Left kidney (tissue), 2 donors: ENCODE measurements around the gene NCBP2. TPM values are rescaled to one million over a fixed set of nuclear protein-coding genes. Genes with fewer than 3 reads are reported as not detected.
A peak's percentile ranks its signal among the peaks of the same experiment; 100 is the strongest.

Experiments used
- DNase-seq: peaks from one replicate; pipeline ENCODE4 v3.0.0-alpha.2; 2013
- polyA plus RNA-seq: library from polyadenylated mRNA; unstranded; fragments of 120-200 nt; gene quantifications from one replicate; pipeline ENCODE4 v1.2.1, GENCODE V29; 2013; ENCODE audit not compliant: insufficient read length

Gene NCBP2
- polyA plus RNA-seq, 1 donor = 110 TPM

DNA sequence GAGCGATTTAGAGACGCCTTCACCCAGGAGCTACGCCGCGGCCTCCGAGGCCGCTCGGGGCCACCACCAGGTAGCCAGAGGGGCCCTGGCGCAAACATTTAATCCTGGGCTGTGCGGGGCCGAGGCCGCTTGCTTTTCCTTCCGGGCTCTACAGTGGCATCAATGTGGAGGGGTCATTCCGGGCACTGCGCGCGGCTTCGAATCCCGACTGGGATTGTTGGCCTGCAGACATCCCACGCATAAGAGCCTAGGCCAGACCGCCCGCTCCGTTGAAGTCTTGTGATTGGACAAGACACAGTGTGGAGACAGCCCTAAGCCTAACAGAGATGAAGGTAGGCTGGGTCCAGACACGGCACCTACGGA, 568 bp upstream of the NCBP2 start:
- DNase-seq = no peak

DNA sequence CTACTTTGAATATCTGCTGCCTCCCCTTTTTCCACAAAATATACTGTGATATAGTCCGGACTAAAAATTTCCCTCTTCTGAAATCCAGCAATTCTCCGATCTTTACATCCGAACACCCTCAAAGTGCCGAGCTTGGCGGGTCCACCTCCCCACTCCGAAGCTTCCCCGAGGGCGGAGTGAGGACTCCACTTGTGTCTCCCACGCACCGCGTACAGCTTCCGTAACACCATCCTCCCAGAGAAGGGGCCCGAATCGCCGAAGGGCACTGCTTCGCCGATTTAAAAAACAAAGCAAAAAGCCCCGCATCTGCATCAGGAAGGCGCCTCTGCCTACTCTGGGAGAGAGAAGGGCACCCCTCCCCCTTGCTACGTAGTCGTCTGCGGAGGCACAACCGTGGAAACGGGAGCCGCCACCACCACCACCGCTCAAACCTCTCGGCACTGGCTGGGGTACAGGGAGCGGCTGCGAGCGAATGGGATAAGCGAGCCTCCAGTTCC, 551 bp downstream of the NCBP2 start:
- DNase-seq = peak; percentile 31

DNA sequence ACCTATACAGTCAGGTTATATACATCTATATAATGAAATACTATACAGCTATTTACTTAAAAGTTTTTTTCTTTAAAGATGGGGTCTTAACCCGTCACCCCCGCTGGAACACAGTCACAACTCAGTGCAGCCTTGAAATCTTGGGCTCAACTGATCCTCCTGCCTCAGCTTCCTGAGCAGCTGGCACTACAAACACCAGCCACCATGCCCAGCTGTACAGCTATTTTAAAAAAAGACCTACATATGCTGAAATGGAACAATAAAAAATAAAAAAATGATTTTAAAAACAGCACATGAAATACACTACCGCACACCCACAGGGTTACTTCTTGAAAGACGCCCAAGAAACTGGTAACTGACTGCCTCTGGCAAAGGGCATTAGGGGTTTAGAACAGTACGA, 3.8 kb downstream of the NCBP2 start:
- DNase-seq = no peak

DNA sequence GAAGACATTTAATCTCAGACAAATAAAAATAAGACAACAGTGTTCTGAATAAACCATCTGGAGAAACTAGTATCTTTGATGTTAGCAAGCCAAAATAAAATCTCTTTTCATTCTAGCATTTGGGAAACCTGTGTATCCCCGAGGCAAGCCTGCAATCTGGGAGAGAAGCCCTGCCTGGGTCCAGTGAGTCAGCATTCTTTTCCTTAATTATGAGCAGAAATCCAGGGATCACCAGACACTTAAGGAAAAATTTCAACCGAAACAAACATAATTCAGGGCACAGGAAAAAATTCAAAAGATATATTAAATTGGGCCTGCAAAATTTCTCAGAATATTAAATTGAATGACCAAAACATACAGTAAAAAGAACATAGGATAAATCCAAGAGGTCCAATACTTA, 4.2 kb downstream of the NCBP2 start:
- no peak for DNase-seq

GRCh38 chr3:196936288-196936687, 6.0 kb downstream of the NCBP2 start:
- DNase-seq = no peak

- DNase-seq = no peak
Measured at GRCh38 chr3:196932600-196932999, 9.7 kb downstream of the NCBP2 start.

DNA sequence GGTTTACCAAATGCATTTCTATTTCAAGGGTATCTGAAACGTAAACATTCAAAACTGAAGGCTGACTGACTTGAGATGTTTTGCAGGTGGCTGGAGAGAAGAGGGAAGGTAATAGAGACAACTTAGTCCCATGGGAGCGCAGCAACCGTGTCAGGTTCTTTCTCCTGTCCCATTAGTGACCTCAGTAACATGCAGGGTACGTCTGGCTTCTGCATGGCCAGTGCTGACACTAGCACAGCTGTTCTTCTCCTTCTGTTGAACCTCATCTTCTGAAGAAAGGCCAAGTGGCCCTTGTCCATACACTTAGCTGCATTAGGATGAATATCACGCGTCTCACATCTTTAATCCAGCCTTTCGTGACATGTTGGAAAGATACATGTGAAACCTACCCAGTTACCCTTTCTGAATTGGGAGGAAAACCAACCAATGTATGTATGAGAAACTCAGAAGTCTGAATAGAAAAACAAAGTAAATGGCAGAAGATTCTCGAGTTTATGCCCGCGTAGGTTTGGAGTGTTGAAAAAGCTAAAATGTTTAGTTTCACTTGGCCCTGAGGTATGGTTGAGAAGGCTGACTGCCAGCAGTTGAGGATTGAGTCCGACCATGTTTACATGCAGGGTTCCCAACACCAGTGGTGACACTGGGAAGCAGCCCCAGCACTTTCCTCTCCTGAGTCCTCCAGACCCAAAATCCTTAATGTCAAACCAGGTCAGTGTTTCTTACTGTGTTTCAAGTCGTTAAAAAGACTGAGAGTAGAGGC, 10.3 kb downstream of the NCBP2 start:
- no peak for DNase-seq

DNA sequence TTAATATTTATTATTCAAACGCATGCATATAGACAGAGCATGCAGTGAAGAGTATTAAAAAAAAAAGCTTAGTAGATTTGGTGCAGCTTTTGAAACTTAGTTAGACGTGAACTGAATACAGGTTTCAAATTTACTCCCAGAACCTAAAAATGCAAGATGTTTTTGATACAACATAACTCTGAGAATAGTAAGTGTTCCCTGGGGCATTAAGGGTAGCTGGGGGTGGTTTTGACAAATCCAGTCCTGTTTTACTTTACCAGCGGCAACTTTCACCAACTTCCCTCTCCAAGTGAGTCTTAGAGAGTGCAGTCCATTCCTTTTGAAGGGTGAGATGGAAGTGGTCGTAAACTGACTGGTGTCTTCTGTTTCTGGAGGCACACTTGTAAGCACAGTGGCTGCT, 11.2 kb downstream of the NCBP2 start:
- DNase-seq = no peak

DNA sequence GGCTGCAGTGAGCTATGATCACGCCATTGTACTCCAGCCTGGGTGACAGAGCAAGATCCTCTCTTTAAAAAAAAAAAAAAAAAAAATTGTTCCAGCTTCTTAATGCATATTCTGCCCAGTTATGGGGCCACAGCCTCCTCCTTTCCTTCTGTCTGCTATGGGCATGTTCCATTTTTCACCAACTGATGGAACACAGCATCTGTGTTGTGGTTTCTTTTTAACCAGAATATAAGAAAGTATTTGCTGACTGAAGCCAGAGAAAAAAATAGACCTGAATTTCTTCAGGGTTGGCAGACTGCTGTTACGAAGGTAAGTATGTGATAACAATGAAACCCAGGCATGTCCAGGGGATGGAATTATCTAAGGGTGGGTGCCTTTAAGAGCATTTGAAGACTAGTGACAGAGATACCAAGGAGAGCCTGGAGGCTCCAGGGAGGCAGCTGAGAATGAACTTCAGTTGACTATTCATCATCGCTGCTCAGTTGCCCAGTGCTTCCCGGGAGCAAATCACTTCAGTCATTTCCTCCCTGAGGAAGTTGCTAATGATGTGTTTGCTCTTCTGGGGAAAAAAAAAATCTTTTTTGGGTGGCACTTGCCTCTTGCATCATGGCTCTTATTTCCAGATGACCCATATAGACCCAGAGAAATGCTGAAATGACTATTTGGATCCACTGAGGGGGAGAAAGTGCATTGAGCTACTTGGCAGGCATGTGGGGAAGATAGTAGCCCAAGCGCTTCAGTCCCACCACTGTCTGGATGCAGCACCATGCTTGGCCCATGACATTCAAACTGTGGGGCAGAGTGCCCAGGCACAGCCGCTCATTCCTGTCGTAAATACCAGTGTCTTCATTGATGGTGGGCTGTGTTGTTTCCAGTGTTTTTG, 14.5 kb downstream of the NCBP2 start:
- no peak for DNase-seq

GRCh38 chr3:196920733-196921132, 21.6 kb downstream of the NCBP2 start:
- DNase-seq = no peak

- no peak for DNase-seq
Measured at GRCh38 chr3:196918968-196919367, 23.4 kb downstream of the NCBP2 start.

GRCh38 chr3:196916995-196917394, 25.3 kb downstream of the NCBP2 start:
- no peak for DNase-seq

- no peak for DNase-seq
Measured at GRCh38 chr3:196916221-196916620, 26.1 kb downstream of the NCBP2 start.

- DNase-seq = no peak
Measured at GRCh38 chr3:196915375-196915774, 27.0 kb downstream of the NCBP2 start.

DNA sequence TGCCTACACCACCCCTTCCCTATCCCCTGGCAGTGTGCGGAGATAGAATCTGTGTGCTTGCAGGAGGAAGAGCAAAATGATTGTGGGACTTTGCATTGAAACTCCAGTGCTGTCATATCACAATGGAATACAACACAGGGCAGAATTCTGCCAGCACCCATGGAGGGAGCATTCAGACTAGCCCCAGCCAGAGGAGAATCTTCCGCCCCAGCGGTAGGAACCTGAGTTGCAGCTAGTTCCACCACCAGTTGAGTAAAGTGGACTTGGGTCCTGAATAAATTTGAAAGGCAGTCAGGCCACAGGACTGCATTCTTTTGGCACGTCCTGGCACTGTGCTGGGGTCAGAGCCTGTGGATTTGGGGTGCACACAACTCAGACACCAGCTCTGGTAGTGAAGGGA, 27.5 kb downstream of the NCBP2 start:
- DNase-seq = no peak

DNA sequence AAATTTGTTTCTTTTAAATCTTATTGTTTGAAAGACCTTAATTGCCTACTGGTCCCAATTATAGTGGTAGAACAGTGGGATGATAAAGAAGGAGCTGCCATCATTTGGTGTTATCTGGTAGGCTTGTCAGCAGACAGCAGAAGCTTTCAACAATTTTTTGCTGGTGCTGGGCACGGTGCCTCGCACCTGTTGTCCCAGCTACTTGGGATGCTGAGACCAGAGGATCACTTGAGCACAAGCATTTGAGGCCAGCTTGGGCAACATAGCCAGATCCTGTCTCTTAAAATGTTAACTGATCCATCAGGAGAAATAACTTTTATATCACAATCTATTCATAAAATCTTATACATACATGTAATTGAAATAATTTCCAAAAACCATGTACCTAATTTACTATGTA, 38.6 kb downstream of the NCBP2 start:
- no peak for DNase-seq

DNA sequence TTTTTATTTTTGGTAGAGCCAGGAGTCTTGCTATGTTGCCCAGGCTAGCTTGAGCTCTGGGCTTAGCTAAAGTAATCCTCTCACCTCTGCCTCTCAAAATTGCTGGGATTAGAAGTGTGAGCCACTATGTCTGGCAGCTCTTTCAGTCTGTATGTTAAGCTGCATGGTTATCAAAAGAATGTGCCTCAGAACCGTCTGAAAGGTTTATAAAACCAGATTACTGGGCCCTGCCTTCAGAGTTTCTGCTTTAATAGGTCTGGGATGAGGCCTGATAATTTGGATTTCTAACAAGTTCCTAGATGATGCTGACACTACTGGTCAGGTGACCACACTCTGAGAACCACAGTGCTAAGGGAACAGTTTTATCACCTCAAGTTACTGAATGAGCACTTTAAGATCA, 40.0 kb downstream of the NCBP2 start:
- no peak for DNase-seq

- no peak for DNase-seq
Measured at GRCh38 chr3:196901768-196902167, 40.6 kb downstream of the NCBP2 start.

- DNase-seq = no peak
Measured at GRCh38 chr3:196896229-196896628, 46.1 kb downstream of the NCBP2 start.

DNA sequence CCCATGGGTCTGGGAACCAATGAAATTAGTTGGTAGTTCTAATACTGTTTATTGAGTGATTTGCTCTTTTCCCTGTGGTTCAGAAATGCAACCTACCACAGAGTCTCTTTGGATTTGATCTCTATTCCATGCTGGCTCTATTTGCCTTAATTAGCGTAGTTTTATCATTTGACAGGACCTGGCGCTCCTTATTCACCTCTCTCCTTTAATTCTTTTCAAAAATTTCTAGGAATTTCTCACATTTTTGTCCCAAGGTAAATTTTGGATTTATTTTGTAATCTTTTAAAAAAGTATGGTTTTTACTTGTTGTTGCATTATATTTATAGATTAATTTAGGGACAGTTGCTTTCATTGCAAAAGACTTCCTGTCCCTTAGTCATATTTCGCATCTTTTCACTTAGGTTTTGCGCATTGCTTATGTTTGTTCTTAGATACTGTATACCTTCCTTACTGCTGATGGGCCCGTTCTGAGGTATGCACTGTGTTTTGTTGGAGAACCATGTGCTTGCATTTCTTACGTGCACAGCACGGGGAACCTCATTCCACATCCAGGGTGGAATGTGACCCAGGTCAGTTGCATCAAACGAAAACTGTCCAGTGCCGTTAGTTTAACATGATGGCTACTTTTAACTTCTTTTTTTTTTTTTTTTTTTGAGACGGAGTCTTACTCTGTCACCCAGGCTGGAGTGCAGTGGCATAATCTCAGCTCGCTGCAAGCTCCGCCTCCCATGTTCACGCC, 47.6 kb downstream of the NCBP2 start:
- no peak for DNase-seq

DNA sequence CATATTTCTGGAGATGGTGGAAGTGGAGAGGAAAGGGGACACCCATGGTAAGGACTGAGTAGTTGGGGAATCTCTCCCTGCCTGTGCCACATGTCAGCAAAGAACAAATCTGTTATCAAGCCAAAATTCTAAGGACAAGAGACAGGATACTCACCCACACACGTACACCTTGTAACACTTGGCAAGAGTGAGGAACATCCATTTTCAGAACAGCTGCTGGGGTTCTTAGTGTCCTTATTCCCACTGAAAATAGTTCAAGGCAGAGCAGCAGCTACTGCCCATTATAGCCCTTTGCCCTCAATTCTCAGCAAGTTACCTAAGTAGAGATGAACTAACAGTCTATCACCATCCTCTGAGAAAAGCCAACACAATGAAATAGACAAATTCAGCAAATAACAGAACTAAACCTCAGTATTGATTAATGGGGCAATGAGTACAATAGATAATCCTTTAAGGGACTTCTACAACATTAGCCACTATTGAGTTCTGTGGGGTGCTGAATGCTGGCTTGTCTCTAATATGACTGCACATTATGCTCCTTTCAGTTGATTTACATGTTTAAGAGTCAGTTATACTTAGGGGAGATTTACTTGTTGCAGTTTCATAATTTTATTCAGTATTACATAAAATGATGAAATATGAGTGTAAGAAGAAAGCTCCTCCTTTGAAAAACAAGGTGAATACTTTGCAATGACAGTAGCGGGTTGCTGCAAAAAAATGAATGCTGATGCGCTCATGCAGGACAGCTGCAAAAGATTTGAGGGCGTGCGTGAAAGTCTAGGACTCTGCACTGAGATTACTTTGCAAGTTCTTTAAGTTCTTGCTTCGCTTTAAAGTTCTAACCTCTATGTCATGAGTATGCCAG, 52.3 kb downstream of the NCBP2 start:
- no peak for DNase-seq

- DNase-seq = no peak
Measured at GRCh38 chr3:196886144-196886543, 56.2 kb downstream of the NCBP2 start.
